H1 (cell line): Measurements from ENCODE around the gene POLR2H.

Experiments used
- EGR1 ChIP-seq: IDR thresholded peaks from 2 replicates; pipeline ENCODE4 v1.6.1; 2011; ENCODE audit warnings: low read depth, low read length, borderline replicate concordance
- EP300 ChIP-seq, 2 experiments: IDR thresholded peaks; 1 replicate in 1 of 2; 2 replicates in 1 of 2; pipeline ENCODE4 v1.6.1; 2011 to 2012; ENCODE audit warnings: low read depth in 2 of 2, low read length in 2 of 2, mild to moderate bottlenecking in 2 of 2, borderline replicate concordance in 1 of 2, inconsistent platforms in 1 of 2, moderate library complexity in 1 of 2
- EZH2 ChIP-seq: fragments of 200-600 bp; sonication (generic); IDR thresholded peaks from 2 replicates; pipeline ENCODE4 v1.7.1; 2012; ENCODE audit warnings: low read depth, mild to moderate bottlenecking, moderate library complexity, low read length, inconsistent platforms; ENCODE audit not compliant: severe bottlenecking
- POLR2A ChIP-seq, 2 experiments: IDR thresholded peaks; 1 replicate in 1 of 2; 2 replicates in 1 of 2; pipeline ENCODE4 v1.6.1; 2011; ENCODE audit warnings: low read depth in 2 of 2, low read length in 2 of 2, mild to moderate bottlenecking in 2 of 2; ENCODE audit errors: control extremely low read depth in 1 of 2
- POU5F1 ChIP-seq: IDR thresholded peaks from 2 replicates; pipeline ENCODE4 v1.6.1; 2011; ENCODE audit warnings: low read depth, mild to moderate bottlenecking, low read length, moderate library complexity
- RAD21 ChIP-seq, 2 experiments: IDR thresholded peaks in 1 of 2; conservative IDR thresholded peaks in 1 of 2; 2 replicates each; pipeline ENCODE4 v1.6.1; 2011; ENCODE audit warnings: low read depth in 2 of 2, low read length in 2 of 2, improper control_type of control experiment in 1 of 2, inconsistent platforms in 1 of 2, mild to moderate bottlenecking in 1 of 2, moderate library complexity in 1 of 2
- SUZ12 ChIP-seq: fragments of 200-600 bp; sonication (generic); IDR thresholded peaks from 2 replicates; pipeline ENCODE4 v1.6.1; 2012; ENCODE audit warnings: mild to moderate bottlenecking, inconsistent platforms, low read length, moderate library complexity, mixed read lengths
- TAF7 ChIP-seq: optimal IDR thresholded peaks from 2 replicates; pipeline ENCODE3; 2011; ENCODE audit warnings: low read depth, mild to moderate bottlenecking, inconsistent platforms, low read length, moderate library complexity, borderline replicate concordance
- USF2 ChIP-seq: IDR thresholded peaks from 2 replicates; pipeline ENCODE4 v1.6.1; 2011; ENCODE audit warnings: low read length, improper control_type of control experiment
- YY1 ChIP-seq: IDR thresholded peaks from 2 replicates; pipeline ENCODE4 v1.6.1; 2011; ENCODE audit warnings: low read depth, mild to moderate bottlenecking, low read length
- TF ChIP-seq, protein P1 (sequence below), 3 experiments: IDR thresholded peaks; 1 replicate in 2 of 3; 2 replicates in 1 of 3; pipeline versions ENCODE4 v1.5.1 to v1.6.1; 2011; ENCODE audit warnings: low read length in 3 of 3, mild to moderate bottlenecking in 3 of 3, inconsistent platforms in 2 of 3, low read depth in 1 of 3, moderate library complexity in 1 of 3; ENCODE audit not compliant: insufficient read depth in 1 of 3; ENCODE audit errors: control extremely low read depth in 1 of 3

DNA sequence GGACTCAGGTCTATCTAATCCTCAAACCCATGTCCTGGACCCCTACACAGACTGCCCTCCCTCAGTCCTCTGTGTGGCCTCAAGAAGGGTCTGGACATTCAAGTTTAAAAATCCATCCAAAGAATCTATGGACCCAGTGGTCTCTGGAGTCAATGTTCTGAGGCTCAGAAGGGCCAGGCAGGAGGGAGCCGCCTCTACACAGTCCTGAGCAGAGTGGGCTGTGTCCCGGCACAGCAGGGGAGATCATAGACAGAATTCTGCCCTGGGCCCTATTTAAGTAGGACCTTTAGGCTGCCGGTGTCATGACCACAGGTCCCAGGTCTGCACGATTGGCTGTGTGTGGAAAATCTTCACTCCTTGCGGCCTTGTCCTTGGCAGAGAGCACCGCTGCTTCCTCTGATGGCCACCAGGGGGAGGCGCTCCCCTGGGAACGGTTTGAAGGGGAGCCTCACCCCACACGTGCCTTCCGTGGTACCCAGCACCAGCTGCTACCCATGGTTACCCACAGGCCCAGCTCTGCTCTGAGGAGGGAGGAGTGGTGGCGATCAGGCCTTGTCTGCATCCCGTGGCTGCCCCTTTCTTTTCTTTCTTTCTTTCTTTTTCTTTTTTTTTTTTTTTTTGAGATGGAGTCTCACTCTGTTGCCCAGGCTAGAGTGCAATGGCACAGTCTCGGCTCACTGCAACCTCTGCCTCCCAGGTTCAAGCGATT, 56.3 kb downstream of the POLR2H start:
- TF ChIP-seq RAD21 (IDR thresholded peaks at IDR 0.05 in 1 of 2, conservative IDR thresholded peaks at IDR 0.05 in 1 of 2; ENCODE audit: low read depth in 2 of 2, low read length in 2 of 2) (peak; percentile 89 to 90), SUZ12 (no peak), TAF7 (no peak), EGR1 (no peak), USF2 (0 out of 2 replicates have a peak, but pooled peaks have one; percentile 23), YY1 (no peak), EZH2 (no peak), POLR2A (IDR thresholded peaks at IDR 0.05; ENCODE audit: control extremely low read depth in 1 of 2, low read depth in 2 of 2, low read length in 2 of 2) (no peak), EP300 (IDR thresholded peaks at IDR 0.05; ENCODE audit: borderline replicate concordance in 1 of 2, low read depth in 2 of 2, low read length in 2 of 2) (no peak), POU5F1 (no peak)
- TF ChIP-seq, protein P1, sequence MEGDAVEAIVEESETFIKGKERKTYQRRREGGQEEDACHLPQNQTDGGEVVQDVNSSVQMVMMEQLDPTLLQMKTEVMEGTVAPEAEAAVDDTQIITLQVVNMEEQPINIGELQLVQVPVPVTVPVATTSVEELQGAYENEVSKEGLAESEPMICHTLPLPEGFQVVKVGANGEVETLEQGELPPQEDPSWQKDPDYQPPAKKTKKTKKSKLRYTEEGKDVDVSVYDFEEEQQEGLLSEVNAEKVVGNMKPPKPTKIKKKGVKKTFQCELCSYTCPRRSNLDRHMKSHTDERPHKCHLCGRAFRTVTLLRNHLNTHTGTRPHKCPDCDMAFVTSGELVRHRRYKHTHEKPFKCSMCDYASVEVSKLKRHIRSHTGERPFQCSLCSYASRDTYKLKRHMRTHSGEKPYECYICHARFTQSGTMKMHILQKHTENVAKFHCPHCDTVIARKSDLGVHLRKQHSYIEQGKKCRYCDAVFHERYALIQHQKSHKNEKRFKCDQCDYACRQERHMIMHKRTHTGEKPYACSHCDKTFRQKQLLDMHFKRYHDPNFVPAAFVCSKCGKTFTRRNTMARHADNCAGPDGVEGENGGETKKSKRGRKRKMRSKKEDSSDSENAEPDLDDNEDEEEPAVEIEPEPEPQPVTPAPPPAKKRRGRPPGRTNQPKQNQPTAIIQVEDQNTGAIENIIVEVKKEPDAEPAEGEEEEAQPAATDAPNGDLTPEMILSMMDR (IDR thresholded peaks at IDR 0.05; ENCODE audit: control extremely low read depth in 1 of 3, insufficient read depth in 1 of 3, low read depth in 1 of 3, low read length in 3 of 3) = peak; percentile 93 to 97 (median 96)
